Measurements from ENCODE around the gene THRA. TPM values are rescaled to one million over a fixed set of nuclear protein-coding genes. Genes with fewer than 3 reads are reported as not detected.

Gene THRA
- total and polyA plus RNA-seq, 9 of the 15 experiments (the other 6 are each of a cell fraction or from before 2014, with no cell fraction given), result 0.34 to 23.4 (median 12.7) TPM

- TF ChIP-seq, protein P1, sequence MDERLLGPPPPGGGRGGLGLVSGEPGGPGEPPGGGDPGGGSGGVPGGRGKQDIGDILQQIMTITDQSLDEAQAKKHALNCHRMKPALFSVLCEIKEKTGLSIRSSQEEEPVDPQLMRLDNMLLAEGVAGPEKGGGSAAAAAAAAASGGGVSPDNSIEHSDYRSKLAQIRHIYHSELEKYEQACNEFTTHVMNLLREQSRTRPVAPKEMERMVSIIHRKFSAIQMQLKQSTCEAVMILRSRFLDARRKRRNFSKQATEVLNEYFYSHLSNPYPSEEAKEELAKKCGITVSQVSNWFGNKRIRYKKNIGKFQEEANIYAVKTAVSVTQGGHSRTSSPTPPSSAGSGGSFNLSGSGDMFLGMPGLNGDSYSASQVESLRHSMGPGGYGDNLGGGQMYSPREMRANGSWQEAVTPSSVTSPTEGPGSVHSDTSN (CRISPR knock-in tag; IDR thresholded peaks at IDR 0.05; ENCODE audit: low read depth), result no peak
- TF ChIP-seq, protein P1 (tag; conservative IDR thresholded peaks at IDR 0.05; ENCODE audit: low read depth), result no peak
- TF ChIP-seq U2AF2 (optimal IDR thresholded peaks at IDR 0.05; ENCODE audit: low read depth, low read length) (no peak), MXD1 (CRISPR knock-in tag; IDR thresholded peaks at IDR 0.05; ENCODE audit: borderline replicate concordance, poor library complexity, severe bottlenecking) (no peak), TCF3 (CRISPR knock-in tag; IDR thresholded peaks at IDR 0.05) (no peak), POLR2A (conservative IDR thresholded peaks at IDR 0.05) (no peak), RBM22 (IDR thresholded peaks at IDR 0.05; ENCODE audit: low read depth, low read length, poor library complexity, severe bottlenecking) (no peak), ZNF134 (CRISPR knock-in tag; conservative IDR thresholded peaks at IDR 0.05) (no peak), ZNF282 (CRISPR knock-in tag; IDR thresholded peaks at IDR 0.05) (no peak), RCOR1 (IDR thresholded peaks at IDR 0.05; ENCODE audit: borderline replicate concordance in 1 of 2, low read depth in 2 of 2, low read length in 2 of 2) (no peak), PCBP1 (IDR thresholded peaks at IDR 0.05; ENCODE audit: low read depth, low read length, poor library complexity, severe bottlenecking) (no peak), ILF3 (IDR thresholded peaks at IDR 0.05; ENCODE audit: borderline replicate concordance) (no peak), ZNF717 (CRISPR knock-in tag; IDR thresholded peaks at IDR 0.05) (no peak), ZNF699 (CRISPR knock-in tag; IDR thresholded peaks at IDR 0.05; ENCODE audit: insufficient replicate concordance) (no peak), ILK (tag; IDR thresholded peaks at IDR 0.05; ENCODE audit: borderline replicate concordance, low read depth) (no peak), ZBTB33 (CRISPR knock-in tag; IDR thresholded peaks at IDR 0.05) (no peak), MEF2D (tag; conservative IDR thresholded peaks at IDR 0.05; ENCODE audit: low read depth) (no peak), ADNP (tag; IDR thresholded peaks at IDR 0.05) (no peak), DDX20 (tag; IDR thresholded peaks at IDR 0.05; ENCODE audit: low read depth) (no peak)
- TF ChIP-seq, protein P2, sequence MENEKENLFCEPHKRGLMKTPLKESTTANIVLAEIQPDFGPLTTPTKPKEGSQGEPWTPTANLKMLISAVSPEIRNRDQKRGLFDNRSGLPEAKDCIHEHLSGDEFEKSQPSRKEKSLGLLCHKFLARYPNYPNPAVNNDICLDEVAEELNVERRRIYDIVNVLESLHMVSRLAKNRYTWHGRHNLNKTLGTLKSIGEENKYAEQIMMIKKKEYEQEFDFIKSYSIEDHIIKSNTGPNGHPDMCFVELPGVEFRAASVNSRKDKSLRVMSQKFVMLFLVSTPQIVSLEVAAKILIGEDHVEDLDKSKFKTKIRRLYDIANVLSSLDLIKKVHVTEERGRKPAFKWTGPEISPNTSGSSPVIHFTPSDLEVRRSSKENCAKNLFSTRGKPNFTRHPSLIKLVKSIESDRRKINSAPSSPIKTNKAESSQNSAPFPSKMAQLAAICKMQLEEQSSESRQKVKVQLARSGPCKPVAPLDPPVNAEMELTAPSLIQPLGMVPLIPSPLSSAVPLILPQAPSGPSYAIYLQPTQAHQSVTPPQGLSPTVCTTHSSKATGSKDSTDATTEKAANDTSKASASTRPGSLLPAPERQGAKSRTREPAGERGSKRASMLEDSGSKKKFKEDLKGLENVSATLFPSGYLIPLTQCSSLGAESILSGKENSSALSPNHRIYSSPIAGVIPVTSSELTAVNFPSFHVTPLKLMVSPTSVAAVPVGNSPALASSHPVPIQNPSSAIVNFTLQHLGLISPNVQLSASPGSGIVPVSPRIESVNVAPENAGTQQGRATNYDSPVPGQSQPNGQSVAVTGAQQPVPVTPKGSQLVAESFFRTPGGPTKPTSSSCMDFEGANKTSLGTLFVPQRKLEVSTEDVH (IDR thresholded peaks at IDR 0.05; ENCODE audit: low read depth, partially characterized antibody), result no peak
Measured at GRCh38 chr17:40122999-40123810, 60.4 kb downstream of the THRA start (continued).

Data from K562 (cell line).